GM06990 (cell line): ENCODE results near the gene SLC35G2.
A peak's percentile ranks its signal among the peaks of the same experiment; 100 is the strongest.

Experiments used
- DNase-seq: peaks from one replicate; pipeline ENCODE4 v3.0.0-alpha.2; 2011; ENCODE audit not compliant: insufficient read length; ENCODE audit errors: extremely low read depth
- H3K27me3 ChIP-seq: replicated peaks from 2 replicates; pipeline ENCODE4 v1.6.0; 2011; ENCODE audit warnings: low read length; ENCODE audit not compliant: control insufficient read depth, insufficient read depth
- H3K36me3 ChIP-seq: 2 replicates; pipeline ENCODE4 v1.5.1; 2011; ENCODE audit warnings: low read length; ENCODE audit not compliant: control insufficient read depth, insufficient read depth
- H3K4me3 ChIP-seq: replicated peaks from 2 replicates; pipeline ENCODE4 v1.5.1; 2011; ENCODE audit warnings: low read depth, mild to moderate bottlenecking, control low read depth, low read length
- CTCF ChIP-seq: IDR thresholded peaks from 2 replicates; pipeline ENCODE4 v1.5.1; 2011; ENCODE audit warnings: low read length, control low read depth, mild to moderate bottlenecking, inconsistent platforms; ENCODE audit not compliant: insufficient read depth, poor library complexity, severe bottlenecking

The SLC35G2 gene

GRCh38 chr3:136818769-136819391, at the start of gene SLC35G2:
Gene SLC35G2 (plus strand): TSS chr3:136819126. CDS start chr3:136854461, 35,335 bp downstream.
- no peaks in the 10 kb centered on the region for H3K36me3 ChIP-seq
- no peaks in the 10 kb centered on the region; the same call in 1 of the 2 replicates for H3K27me3 ChIP-seq
- H3K4me3 ChIP-seq = peak within 1 kb of the TSS; percentile 60
- peak; percentile 63 for DNase-seq
- no peak for TF ChIP-seq CTCF

- TF ChIP-seq CTCF = no peak
- Histone ChIP-seq H3K4me3 (no peak overlapping the region), H3K36me3 (no peaks in the 10 kb centered on the region), H3K27me3 (no peaks in the 10 kb centered on the region)
- DNase-seq = no peak
Measured at GRCh38 chr3:136772709-136773108, 46.2 kb upstream of the SLC35G2 start.

GRCh38 chr3:136778865-136779264, 40.1 kb upstream of the SLC35G2 start:
- Histone ChIP-seq H3K27me3 (no peaks in the 10 kb centered on the region), H3K4me3 (no peak overlapping the region), H3K36me3 (no peaks in the 10 kb centered on the region)
- no peak for DNase-seq
- TF ChIP-seq CTCF = no peak

GRCh38 chr3:136780741-136781140, 38.2 kb upstream of the SLC35G2 start:
- DNase-seq = no peak
- H3K36me3 ChIP-seq = no peaks in the 10 kb centered on the region
- no peak for TF ChIP-seq CTCF
- H3K4me3 ChIP-seq = no peak overlapping the region
- no peaks in the 10 kb centered on the region for H3K27me3 ChIP-seq

GRCh38 chr3:136783708-136784191, 35.2 kb upstream of the SLC35G2 start:
- DNase-seq = no peak
- no peak for TF ChIP-seq CTCF
- no peaks in the 10 kb centered on the region for H3K27me3 ChIP-seq
- H3K36me3 ChIP-seq = no peaks in the 10 kb centered on the region
- H3K4me3 ChIP-seq = no peak overlapping the region
